ENCODE data around the gene DSG4. TPM values are rescaled to one million over a fixed set of nuclear protein-coding genes. Genes with fewer than 3 reads are reported as not detected.

The DSG4 gene
- total RNA-seq, 4 donors from 2014 or later, result 0.09 to 0.63 (median 0.19) TPM; not detected in 1

- DNase-seq (ENCODE audit: low spot score) (no peak), ATAC-seq (ENCODE audit: low FRiP score) (no peak)
- TF ChIP-seq CTCF (IDR thresholded peaks at IDR 0.05), result no peak
Observed at GRCh38 chr18:31396796-31397612, 20.4 kb downstream of the DSG4 start.

DNA sequence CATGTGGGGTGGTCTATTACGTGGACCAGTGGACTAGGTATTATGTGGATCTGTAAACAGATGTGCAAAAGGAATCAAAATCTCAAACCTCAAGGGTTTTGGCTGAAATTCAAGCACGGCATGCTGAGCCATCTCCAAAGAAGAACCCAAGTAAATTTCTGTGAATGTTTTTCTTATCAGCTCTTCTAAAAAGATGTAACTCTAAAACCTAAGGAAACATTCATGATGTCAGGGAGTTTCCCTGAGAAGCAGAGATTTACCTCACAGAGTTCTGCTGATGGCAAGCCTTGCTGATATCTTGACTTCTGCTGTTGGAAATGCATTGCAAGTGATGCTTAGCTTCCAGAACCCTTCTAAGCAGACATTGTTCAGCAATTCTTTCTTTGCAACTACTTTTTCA lies 21.6 kb downstream of the DSG4 start:
- TF ChIP-seq CTCF (IDR thresholded peaks at IDR 0.05), result no peak
- peak; percentile 17 for ATAC-seq (ENCODE audit: low FRiP score)
- no peak for DNase-seq (ENCODE audit: low spot score)

DNA sequence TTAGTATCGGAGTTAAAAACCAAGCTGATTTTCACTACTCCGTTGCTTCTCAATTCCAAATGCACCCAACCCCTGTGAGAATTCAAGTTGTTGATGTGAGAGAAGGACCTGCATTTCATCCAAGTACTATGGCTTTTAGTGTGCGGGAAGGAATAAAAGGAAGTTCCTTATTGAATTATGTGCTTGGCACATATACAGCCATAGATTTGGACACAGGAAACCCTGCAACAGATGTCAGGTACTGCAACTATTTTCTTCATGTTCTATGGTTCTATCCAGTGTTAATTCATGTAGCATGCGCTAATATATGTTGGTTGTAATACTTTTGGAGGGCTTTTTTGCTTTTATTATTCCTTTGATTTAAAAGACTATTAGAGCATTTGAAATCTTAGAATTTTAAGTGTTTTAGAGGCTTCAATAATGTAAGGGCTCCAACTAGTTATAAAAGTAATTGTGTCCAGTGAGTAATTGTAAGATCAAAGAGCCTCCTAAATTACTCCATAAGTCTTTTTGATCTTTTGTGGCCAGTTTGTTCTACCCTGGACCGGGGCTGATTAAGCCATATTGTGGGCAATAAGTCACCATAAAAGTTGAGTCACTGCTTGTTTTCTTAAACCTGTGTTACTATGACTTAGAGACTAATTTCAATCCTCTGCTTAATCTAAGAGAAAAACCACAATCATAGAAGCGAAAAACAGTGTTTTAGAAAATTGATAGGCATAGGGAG lies 22.9 kb downstream of the DSG4 start:
- ATAC-seq (ENCODE audit: low FRiP score), result peak; percentile 88

DNA sequence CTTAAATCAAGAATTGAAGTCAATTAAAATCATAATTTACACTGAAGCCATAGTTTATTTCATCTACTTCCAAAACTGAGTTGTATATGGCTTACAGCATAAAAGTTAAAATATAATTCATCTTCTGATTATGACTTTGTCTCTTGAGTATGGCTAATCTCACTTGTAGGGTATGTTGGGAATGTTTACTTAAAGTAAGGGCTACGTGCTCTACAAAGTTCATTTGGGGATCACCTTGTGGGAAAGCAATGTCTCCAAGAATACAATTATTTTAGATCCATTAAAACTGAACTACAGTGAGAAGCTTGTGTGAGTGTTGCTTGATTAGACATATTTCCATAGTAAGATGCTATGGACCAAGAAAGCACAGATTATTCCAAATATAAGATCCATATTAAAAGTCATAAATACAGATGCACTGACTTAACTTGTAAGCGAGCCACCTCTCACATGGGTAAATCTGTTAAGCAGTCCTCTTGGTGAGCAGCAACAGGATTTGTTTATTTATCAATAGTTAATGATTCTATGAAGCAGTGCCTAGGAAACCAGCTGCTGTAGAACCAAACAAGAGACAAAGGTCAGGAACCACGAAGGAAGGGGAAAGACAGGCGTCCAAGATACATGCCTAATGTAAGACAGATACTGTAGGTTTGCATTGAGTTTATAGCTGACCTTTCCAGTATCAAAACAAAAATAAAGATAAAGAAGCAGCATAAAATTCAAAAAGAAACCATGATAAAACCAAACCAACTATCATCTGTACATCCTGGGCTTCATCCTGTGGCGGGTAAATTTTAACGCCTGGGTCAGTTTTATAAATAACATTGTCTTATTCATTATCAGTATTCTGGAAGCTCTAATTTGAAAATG lies 24.8 kb downstream of the DSG4 start:
- no peak for TF ChIP-seq CTCF (IDR thresholded peaks at IDR 0.05)
- no peak for ATAC-seq (ENCODE audit: low FRiP score)
- no peak for DNase-seq (ENCODE audit: low spot score)

More for the DNA sequence above, 22.9 kb downstream of the DSG4 start:
- no peak for TF ChIP-seq CTCF (IDR thresholded peaks at IDR 0.05)
- no peak for DNase-seq (ENCODE audit: low spot score)

DNA sequence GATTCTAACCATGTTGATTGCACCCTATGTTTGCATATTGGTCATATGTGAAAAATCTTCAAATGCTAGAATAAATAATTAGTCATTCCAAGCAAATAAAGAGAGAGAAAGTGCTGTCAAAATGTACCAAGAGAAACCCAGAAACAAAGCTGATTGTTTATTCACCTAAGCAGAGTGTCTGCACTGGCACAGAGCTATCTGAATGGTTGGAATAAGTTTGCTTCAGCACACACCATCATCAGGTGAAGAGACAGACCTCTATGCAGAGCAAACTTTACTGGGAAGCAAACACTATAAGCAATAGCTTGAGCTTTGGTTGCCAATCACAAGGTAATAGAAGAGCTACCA lies 25.4 kb downstream of the DSG4 start:
- DNase-seq (ENCODE audit: low spot score), result no peak
- ATAC-seq (ENCODE audit: low FRiP score), result no peak

GRCh38 chr18:31403409-31403808 lies 26.8 kb downstream of the DSG4 start:
- TF ChIP-seq CTCF (IDR thresholded peaks at IDR 0.05), result no peak
- ATAC-seq (ENCODE audit: low FRiP score) (no peak), DNase-seq (ENCODE audit: low spot score) (no peak)

More for the DNA sequence above, 25.4 kb downstream of the DSG4 start:
- TF ChIP-seq CTCF (IDR thresholded peaks at IDR 0.05), result no peak
